ENCODE results near the gene TTI1.

TTI1 gene

DNA sequence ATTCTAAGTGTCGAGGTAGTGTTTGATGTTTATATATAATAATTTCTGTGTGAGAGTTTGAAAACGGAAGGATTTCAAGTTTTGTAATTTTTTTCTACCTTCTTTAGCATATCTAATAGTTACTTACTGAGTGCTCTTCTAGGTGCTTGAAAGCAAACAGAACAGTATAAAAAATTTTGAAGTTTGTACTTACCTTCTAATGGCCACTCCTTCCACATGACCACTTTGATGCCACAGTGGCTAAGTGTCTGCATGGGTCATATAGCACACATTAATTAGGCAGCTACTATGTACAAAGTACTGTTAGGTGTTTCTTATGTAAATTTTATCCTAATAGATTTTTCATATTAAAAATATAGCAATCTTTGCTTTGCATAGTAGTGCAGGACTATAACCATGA, 21.4 kb upstream of the TTI1 start:
- DNase-seq (ENCODE audit: low read depth) = no peak

DNA sequence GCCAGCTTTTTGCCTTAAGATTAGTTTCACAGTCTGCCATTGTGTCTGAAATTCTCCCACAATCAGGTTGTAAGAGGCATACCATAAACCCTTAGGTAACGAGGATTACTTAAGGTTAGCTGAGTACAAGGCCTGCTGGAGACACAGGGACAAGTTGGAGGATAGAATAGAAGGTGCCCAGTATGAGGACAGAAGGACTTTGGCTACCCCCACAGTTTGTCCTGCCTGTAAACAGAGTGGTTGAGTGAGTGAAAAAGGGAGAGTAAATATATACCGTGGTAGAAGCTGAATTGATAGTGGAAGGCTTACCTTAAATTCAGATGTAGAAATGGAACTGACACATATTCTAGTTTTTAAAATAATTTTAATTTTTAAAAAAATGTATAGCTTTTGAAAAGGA, 19.6 kb upstream of the TTI1 start:
- no peak for DNase-seq (ENCODE audit: low read depth)

DNA sequence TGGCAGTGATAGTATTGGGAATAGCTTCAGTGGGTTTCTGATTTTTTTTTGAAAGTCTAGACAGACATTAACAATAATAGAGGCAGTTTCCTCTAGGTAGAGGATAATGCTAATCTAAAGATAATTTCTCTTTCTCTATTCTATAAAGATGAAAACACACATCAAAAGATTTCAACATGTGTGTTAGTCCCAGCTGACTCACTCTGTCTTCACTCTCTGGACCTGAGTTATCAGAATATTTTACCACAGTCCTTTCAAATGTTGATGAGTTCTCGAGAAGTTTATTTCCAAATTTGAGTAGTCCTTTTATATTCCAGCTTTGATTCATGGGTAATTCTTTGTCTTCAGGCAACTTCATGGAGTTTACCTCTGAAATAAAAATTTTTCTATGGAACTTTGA, 17.4 kb upstream of the TTI1 start:
- DNase-seq (ENCODE audit: low read depth) = peak; percentile 81

DNA sequence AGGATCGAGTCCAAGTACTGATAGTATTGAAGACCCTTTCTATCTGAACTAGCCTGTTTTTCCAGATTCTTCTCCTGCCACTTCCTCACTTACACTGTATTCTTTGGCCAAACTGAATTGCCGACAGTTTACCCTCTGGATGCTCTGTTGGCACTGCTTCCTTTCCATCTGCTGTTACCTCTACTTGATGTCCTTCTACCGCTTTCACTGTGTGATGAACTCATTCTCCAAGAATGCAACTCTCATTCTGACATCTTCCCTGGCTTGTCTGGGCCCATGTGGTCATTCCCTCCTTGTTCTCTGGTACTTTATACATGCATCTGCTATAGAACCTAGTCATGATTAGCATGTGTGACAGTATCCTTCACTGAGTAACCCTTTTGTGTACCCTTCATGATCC, 16.5 kb upstream of the TTI1 start:
- DNase-seq (ENCODE audit: low read depth) = peak; percentile 77

DNA sequence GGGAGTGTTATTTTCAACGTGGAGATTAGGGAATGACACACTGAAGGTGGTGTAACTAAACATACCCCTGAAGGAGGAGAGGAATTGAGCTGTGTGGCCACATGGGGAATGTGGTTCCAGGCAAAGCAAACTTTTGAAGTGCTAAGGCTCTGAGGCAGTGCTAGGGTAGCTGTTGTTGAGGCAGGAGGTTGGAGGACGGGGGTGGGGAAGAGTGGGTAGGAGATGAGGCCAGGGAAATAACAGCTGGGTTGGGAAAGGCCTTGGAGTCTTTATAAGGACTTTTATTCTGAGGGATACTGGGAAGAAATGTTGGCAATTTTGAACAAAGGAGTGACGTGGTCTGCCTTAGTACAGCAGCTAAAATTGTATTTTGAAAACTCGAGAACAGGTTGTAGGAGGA, 13.3 kb upstream of the TTI1 start:
- DNase-seq (ENCODE audit: low read depth) = peak; percentile 24

DNA sequence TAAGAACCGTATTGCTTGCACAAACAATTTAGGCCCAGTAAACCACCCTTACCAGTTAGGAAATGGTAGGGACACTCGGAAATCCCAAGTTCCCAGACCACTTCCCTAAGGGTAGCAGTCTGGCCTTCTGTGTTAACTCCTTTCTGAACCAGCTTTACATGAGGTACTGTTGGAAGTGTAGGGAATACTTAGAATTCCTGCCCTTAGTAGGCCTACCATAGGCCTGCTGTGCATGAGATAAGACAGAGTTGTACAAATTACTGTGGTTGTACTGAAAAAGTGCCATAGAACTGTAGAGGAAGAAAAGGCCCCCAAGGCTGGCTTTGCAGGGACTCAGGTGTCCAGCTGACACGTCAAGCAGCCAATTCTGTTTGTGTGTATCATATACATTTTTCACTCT, 11.4 kb upstream of the TTI1 start:
- no peak for DNase-seq (ENCODE audit: low read depth)

DNA sequence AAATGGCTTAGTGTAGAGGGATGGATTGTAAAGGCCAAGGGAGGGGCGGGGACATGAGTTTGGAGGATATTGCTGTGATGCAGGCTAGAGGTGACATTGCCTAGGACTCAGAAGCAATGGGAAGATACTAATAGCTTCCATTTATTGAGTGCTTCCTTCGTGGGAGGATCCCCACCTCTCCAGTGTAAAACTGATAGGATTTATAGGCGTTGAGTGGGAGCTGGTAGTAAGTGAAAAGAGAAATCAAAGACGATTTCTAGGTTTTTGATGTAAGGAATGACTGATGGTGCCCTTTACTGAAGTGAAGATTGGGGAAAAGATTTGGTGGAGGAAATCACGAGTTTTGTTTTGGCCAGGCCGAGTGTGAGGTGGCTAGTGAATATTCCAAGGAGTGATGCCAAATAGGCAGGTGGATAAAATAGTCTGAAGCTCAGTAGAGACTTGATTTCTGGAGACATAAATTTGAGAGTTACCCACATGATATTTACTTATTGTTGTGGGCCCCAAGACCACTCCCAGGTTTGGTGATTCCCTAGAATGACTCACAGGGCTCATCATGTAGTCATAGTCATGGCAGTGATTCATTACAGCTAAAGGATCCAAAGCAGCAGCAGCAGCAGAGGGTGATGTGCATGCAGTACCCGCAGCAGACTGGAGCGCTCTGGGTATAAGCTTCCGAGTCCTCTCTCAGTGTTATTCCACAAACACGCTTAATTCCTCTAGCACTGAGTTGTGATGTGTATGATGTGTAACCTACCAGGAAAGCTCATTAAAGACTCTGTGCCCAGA, 10.4 kb upstream of the TTI1 start:
- peak; percentile 91 for DNase-seq (ENCODE audit: low read depth)

DNA sequence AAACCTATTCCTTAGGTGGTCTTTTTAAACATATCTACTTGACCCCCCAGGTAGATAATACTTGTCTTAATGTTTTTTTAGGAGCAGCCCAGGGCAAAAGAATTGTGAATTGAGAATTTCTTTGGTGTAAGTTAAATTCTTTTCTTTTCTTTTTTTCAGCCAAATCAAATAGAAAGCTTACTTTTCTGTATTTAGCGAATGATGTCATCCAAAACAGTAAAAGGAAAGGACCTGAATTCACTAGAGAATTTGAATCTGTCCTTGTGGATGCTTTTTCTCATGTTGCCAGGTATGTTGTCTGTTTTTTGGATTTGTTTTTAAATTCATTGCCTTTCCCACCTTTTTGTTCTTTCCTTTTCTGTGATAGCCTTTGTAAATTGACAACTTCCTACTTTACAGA, 7.0 kb upstream of the TTI1 start:
- no peak for DNase-seq (ENCODE audit: low read depth)

DNA sequence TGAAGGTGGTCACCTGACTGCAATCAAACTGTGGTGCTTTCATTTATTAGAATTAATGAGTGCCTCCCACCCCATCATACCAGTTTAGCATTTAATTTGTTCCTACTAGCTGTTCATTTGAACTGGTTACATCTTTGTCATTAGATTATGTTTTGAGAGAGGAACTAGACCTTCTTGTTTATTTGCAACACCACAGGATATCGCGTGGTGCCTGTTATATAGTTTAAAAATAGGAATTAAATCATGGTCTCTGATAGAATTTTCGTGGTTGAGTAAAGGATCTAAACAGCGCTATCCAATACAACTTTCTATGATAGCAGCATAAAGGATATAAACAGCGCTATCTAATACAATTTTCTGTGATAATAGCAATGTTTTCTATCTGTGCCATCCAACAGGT, 3.1 kb upstream of the TTI1 start:
- DNase-seq (ENCODE audit: low read depth) = no peak

DNA sequence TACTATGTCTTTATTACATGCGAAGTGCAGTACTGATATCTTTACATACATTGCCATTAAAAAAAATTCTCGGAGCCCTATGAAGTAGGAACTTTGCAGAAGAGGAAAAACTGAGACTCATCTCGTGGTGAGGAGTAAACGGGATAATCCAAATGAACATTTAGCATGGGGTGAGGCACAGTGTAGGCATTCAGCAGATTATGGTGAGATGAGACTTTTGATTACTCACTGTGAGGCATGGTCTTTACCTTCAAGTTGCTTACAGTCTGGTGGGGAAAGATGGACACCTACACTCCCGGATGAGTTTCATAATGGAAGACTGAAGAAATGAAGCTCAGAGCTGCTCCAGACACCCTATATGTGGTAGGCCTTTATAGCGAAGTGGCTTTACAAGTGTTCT, 1.7 kb upstream of the TTI1 start:
- peak; percentile 31 for DNase-seq (ENCODE audit: low read depth)

DNA sequence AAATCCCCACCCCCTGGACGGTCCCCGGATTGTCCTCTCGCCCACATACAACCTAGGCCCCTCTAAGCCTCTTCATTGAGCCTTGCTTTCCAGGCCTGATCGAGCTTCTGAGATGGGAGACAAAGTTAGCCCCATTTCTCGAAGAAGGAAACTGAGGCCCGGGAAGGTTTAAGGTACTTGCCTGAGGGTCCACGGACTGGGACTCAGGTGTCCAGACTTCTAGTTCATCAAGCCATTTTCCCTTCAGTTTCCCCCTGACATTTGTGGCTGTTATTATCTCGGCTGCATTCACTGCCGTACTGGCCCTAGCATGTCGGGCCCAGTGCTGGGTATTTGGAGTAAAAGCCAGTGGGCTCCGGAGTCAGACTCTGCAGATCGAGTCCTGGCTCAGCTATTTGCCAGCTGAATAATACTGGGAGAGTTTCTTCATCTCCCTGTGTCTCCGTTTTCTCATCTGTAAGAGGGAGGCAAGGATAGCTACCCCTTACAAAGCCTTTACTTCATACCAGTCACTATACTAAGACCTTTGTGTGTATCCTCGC, 923 bp upstream of the TTI1 start:
- DNase-seq (ENCODE audit: low read depth) = no peak

DNA sequence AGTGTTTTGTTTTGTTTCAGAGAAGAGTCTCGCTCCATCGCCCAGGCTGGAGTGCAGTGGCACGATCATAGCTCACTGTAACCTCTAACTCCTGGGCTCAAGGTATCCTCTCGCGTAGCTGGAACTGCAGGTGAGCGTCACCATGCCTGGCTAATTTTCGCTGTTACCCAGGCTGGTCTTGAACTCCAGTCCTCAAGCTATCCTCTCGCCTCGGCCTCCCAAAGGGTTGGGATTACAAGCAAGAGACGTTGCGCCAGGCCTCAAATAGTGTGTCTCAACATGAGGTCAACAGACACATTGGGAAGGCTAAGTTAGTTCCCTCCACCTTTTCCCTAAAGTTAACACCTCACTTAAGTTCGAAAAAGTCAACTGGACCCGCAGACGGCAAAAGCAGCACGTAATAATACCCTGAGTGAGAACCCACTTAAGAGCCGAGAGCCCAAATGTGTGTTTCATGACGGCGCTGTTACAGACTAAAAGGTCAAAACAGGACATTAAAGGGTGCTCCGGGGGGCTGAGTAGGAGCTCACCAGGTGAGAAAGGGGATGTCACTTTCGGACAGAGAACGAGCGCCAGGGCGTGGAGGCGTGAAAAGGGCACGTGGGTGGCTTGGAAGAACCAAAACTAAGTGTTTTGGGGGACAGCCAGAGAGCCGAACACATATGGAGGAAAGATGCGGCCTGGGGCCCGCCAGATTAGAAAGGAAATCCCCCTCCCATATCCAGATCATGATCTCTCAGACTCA, 499 bp downstream of the TTI1 start:
- no peak for DNase-seq (ENCODE audit: low read depth)

DNA sequence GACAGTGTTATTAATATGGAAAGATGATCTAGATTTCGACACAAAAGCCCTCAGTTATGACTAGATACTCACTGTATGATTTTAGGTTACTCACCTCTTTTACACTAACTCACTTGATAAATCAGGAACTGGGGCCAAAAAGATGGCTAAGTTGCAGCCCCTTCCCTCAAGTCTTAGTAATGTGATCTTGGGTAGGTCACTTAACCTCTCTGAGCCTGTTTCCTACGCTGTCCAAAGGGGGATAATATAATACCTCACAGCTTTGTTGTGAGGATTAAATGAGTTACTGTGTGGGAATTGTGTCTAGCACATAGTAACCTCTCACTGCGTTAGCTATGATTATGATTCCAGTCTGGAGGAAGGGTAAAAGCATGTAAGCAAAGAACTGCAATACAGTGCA, 1.3 kb downstream of the TTI1 start:
- DNase-seq (ENCODE audit: low read depth) = no peak

DNA sequence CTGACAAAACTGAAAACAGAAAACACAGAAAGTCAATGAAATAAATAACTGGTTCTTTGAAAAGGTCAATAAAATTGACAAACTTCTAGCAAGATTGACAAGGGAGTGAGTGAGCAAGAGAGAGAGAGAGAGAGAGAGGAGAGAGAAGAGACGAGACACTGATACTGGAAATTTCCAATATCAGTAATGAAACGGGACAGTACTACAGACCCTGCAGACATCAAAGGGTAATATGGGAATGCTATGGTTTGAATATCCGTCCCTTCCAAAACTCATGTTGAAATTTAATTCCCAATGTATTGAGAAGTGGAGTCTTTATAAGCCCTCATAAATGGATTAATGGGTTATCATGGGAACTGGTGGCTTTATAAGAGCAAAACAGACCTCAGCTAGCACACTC, 3.8 kb downstream of the TTI1 start:
- DNase-seq (ENCODE audit: low read depth) = no peak

DNA sequence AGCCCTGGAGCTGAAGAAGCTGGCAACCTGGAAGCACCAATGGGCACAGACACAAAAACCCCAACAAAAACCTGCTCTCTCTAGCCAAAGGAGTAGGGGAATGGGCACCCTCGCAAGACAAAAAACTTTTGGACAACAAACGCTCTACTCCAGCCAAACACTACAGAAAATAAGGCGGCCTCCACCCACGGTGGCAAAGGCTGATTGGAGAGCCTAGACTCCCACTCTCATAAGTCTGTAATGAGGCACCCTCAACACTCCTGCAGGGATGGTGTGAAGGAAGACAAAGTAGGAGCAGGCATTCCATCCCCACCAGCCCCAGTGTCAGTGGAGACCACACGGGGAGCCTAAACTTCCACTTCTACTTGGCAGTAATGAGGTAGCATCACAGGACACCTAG, 8.8 kb downstream of the TTI1 start:
- DNase-seq (ENCODE audit: low read depth) = no peak

DNA sequence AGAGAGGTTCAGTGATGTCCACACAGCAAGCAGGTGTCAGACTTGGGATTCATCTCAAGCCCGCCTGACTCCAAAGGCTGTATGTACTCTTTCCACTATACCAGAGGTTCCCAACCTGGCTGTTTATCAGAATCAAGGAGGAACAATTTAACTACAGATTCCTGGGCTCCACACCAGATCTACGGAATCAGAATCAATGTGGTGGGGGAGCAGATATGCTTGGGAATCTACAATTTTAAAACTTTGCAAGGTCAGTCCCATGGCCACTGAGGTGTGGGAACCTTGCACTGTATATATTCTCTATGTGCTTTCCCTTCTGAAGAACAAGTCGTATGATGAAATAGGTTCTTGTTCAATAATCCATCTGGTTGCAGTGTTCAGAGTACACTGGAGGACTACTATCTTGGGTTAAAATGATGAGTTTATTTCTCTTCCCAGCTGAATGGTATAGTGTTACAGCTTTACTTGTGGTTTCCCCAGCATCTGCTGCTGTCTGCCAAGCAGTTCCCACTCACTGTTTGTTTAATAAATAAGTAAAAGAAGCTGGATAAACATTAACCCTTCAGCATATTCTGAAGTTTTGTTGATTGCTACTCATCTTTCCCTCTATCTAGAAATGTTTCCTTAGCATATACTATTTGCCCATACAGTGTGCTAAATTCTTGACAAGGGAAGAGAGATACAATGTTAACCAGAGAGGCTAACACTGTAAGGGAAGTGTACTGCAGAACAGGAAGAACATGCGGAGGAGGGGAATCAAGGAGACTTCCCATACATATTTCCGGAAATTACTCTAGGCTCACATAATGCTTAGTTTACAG, 9.9 kb downstream of the TTI1 start:
- DNase-seq (ENCODE audit: low read depth) = peak; percentile 86

DNA sequence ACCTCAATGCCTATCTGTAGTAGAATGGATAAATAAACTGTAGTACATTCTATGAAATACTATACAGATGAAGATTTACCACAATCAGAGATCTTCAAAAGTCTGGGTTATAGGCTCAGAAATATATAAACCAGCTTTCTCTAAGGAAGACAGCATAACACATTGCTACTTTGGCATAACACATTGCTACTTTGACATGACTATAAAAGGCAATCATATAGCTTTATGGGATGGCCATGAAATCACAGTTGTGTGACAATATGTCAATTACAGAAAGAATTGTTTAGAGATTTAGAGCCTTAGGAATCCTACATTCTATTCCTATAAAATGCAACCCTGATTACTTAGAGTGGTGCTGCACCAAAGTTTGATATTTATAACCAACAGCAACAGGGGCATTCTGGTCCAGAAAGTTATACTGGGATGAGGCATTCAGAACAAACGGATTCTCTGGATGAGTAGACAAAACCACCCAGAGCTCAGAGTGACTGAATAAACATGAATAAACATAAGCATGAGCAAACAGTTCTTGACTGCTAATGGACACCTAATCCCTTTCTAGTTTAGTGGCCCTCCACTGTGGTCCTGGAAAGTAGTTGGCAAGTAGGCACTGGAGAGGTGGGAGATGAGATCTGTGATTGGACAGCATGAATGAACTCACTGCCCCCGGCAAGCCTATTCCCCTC, 12.0 kb downstream of the TTI1 start:
- DNase-seq (ENCODE audit: low read depth) = peak; percentile 42

DNA sequence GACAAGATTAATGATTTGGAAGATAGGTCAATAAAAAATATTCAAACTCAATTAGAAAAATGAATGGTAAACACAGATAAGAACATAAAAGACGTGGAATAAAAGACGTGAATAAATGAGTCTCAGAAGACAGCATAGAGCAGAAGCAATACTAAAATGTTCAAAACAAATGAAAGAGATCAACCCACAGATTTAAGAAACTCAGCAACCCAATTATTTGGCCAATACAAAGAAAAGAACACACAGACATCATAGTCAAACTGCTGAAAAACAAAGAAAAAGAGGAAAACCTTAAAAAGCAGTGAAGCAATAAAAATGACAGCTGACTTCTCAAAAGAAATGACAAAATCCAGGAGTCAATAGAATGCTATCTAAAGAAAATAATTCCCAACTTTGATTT, 14.9 kb downstream of the TTI1 start:
- no peak for DNase-seq (ENCODE audit: low read depth)

DNA sequence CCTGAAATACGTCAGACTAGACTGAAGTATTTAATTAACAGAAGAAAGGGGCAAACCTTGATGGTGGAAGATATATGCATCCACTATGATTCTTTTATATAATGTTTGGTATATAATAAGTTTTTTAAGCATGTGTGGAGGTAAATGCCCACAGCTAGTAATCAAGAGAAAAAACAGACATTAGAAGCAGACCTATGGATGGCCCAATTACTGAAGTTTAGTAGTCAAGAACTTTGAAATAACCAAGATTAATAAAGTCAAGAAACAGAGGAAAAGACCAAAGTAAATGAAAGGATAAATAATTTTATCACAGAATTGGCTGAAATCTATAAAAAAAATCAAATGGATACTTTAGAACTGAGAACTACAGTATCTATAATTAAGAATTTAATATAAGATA, 15.3 kb downstream of the TTI1 start:
- DNase-seq (ENCODE audit: low read depth) = no peak

DNA sequence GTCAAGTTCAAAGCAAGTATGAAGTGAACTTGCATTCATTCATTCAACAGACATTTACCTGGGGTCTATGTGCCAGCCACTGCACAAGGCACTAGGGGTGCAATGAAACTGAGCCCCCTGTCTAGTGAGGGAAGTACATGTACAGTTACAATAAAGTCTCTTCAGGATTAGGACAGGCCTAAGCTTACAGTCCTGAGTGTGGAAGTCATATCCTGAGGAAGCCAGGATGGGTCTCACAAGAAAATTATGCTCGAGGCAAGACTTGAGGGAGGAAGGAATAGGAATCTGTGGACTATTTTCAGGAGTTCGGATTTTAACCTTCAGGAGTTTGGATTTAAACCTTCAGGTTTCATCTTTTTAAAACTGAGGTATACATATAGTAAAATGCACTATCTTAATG, 19.4 kb downstream of the TTI1 start:
- DNase-seq (ENCODE audit: low read depth) = no peak

DNA sequence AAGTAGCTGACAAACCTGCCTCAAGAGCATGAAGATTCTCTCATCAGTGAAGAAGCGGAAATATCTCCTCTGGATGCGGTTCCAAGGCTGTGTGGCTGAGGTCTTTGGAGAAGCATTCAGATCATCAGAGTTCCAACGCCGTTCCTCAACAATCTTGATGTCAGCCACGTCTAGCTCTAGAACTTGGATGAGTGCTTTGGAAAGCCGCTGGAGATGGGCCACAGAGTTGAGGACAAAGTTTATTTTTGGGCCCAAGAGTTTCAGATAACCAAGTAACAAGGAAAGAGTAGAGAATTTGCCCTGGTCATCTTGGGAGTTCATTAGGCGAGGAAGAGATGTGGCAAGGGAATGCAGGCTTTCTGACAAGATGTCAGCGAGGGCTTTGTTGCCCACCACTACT, 20.9 kb downstream of the TTI1 start:
- no peak for DNase-seq (ENCODE audit: low read depth)

DNA sequence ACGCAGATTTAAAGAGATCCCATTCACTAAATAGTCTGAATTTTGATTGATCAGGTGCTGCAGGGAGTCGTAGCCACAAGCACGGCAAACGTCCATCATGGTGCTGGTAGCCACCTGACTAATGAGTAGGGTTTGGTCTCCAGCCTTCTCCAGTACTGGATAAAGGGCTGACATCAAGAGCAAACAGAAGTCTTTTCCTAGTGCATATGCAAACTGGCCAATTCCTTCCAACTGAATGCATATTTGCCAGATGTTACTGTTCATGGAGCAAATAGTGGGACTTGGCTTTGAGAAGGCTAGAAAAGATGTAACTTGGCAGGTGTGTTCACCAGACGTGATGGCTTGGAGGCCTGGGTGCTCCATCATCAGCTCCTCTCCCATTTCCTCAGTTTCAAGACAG, 21.6 kb downstream of the TTI1 start:
- DNase-seq (ENCODE audit: low read depth) = no peak
